Mucosa of descending colon (tissue), 3 donors: ENCODE measurements around the gene AEBP1. TPM values are rescaled to one million over a fixed set of nuclear protein-coding genes. Genes with fewer than 3 reads are reported as not detected.

Experiments used
- ATAC-seq: fragments of 200-7000 bp; cut with Tn5 transposase; one replicate; pipeline ENCODE4 v1.9.1; 2020; ENCODE audit warnings: mild to moderate bottlenecking, moderate library complexity
- DNase-seq, 3 donors: peaks; one replicate each; pipeline ENCODE4 v3.0.0-alpha.2; 2020
- H3K36me3 ChIP-seq: fragments of 200-600 bp; one replicate; pipeline ENCODE4 v1.8.0; 2021; ENCODE audit warnings: low read depth, mild to moderate bottlenecking
- H3K4me1 ChIP-seq: fragments of 200-600 bp; one replicate; pipeline ENCODE4 v1.8.0; 2021; ENCODE audit warnings: low read depth, mild to moderate bottlenecking
- H3K4me3 ChIP-seq: fragments of 200-600 bp; one replicate; pipeline ENCODE4 v1.8.0; 2021; ENCODE audit warnings: mild to moderate bottlenecking
- H3K9me3 ChIP-seq: fragments of 200-600 bp; one replicate; pipeline ENCODE4 v1.8.0; 2021; ENCODE audit warnings: mild to moderate bottlenecking
- CTCF ChIP-seq: fragments of 200-600 bp; IDR thresholded peaks from one replicate; pipeline ENCODE4 v1.8.0; 2022; ENCODE audit warnings: antibody characterized with exemption, mild to moderate bottlenecking
- intact Hi-C, 2 donors: fragments of 100-400 bp; cut with DNase I in 1 of 2; cut with micrococcal nuclease in 1 of 2; formaldehyde crosslinking; loops; one replicate each; pipeline versions ENCODE4 v1.11.0 to v1.11.1; 2022; cut with DNase I, micrococcal nuclease
- long read RNA-seq, 2 donors: library from polyadenylated mRNA; unstranded; transcript quantifications; one replicate each; pipeline ENCODE4 v2.0.0, GENCODE V29; 2019 to 2021
- total RNA-seq, 3 donors: library from RNA; stranded (reverse); fragmentation: NEBNext Ultra II Directional in 2 of 3; extraction: Animal tissue kit (Norgen Biotek cat#: 25700) in 2 of 3; gene quantifications; one replicate each; pipeline versions ENCODE4 v1.2.1 to v1.2.4, GENCODE V29; 2021 to 2023
- donor health status: DM: no; HTN: no; CAD: no; lungs with moderate emphysema.
- donor health status: DM: no; HTN: no; CAD: no.
- donor health status: DM: no; HTN: yes; CAD: no.

AEBP1 gene
- 100 to 1,000 TPM in 1 of 3 donors, 10 to 100 TPM in 2; 14.1 to 130 (median 42.2) TPM for total RNA-seq
- long read RNA-seq, donor 1, full-length matches to known transcripts = 75 of 144 reads
- long read RNA-seq, donor 1, partial matches to known transcripts = 46 of 144 reads
- long read RNA-seq, donor 1, other reads (novel, unspliced or antisense) = 23 of 144 reads
- long read RNA-seq, donor 2, full-length matches to known transcripts = 1 of 8 reads
- long read RNA-seq, donor 2, partial matches to known transcripts = 7 of 8 reads
- long read RNA-seq, donor 2, other reads (novel, unspliced or antisense) = 0 of 8 reads

- Histone ChIP-seq H3K9me3 (no peaks in the 10 kb centered on the region), H3K4me3 (peak within 1 kb of the TSS; percentile 11), H3K4me1 (no peaks in the 10 kb centered on the region), H3K36me3 (no peaks in the 10 kb centered on the region)
- TF ChIP-seq CTCF = no peak
- DNase-seq (peak in 2 of 3 donors; percentile 37 to 59), ATAC-seq (peak; percentile 29)
- intact Hi-C loops = no loop called here
Measured at GRCh38 chr7:44103923-44104859, at the start of gene AEBP1. Gene AEBP1, plus strand, starts transcription at chr7:44104345. Its CDS starts 321 bp downstream, at chr7:44104666.

DNA sequence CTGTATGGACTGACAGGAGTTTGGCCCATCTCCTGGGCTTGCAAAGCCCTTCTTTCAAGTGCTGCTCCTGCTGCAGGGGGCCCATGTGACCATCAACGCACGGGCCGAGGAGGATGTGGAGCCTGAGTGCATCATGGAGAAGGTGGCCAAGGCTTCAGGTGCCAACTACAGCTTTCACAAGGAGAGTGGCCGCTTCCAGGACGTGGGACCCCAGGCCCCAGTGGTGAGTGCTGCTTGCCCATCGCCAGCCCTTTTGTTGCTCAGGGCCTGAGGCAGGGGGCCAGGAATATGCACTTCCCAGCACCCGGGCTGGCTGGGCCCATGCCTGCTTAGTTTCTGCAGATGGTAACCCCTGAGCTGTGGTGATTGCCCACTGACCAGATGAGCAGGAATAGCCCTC, 47.5 kb upstream of the AEBP1 start:
- Histone ChIP-seq H3K36me3 (peaks cover 24% of the 10 kb centered on the region), H3K4me1 (no peaks in the 10 kb centered on the region), H3K4me3 (no peak overlapping the region), H3K9me3 (no peaks in the 10 kb centered on the region)
- TF ChIP-seq CTCF = no peak
- ATAC-seq = no peak
- intact Hi-C loops = no loop called here
- no peak for DNase-seq

DNA sequence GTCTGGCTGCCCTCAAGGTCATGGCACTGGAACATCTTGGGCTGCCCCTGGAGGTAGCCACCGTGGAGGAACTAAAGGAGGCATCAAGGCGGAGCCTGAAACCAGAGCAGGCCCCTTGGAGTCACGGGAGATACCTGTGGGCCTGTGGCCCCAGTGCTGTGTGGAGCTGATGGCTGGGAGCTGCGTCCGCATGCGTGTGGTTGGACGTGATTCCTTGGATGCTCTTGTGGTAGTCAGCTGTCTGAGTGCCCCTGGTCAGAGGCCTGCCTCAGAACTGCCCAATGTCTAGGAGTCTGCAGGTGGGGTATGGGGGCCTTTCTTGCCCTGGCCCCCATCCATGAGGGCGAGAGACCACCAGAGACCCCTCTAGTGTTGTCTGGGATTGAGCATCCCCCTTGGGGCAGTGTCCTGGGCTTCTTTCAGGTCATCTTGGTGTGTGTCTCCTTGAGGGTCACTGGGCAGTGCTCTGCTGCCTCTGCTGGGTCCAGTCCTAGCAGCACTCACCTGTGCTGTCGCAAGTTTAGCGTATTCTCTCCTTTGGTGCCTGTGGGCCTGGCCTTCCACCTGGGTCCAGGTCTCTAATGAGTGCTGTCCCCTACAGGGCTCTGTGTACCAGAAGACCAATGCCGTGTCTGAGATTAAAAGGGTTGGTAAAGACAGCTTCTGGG, 46.8 kb upstream of the AEBP1 start:
- peaks cover 24% of the 10 kb centered on the region for H3K36me3 ChIP-seq
- no peaks in the 10 kb centered on the region for H3K4me1 ChIP-seq
- no peak overlapping the region for H3K4me3 ChIP-seq
- intact Hi-C loops = no loop called here
- no peak for DNase-seq
- no peak for TF ChIP-seq CTCF
- H3K9me3 ChIP-seq = no peaks in the 10 kb centered on the region
- ATAC-seq = no peak

DNA sequence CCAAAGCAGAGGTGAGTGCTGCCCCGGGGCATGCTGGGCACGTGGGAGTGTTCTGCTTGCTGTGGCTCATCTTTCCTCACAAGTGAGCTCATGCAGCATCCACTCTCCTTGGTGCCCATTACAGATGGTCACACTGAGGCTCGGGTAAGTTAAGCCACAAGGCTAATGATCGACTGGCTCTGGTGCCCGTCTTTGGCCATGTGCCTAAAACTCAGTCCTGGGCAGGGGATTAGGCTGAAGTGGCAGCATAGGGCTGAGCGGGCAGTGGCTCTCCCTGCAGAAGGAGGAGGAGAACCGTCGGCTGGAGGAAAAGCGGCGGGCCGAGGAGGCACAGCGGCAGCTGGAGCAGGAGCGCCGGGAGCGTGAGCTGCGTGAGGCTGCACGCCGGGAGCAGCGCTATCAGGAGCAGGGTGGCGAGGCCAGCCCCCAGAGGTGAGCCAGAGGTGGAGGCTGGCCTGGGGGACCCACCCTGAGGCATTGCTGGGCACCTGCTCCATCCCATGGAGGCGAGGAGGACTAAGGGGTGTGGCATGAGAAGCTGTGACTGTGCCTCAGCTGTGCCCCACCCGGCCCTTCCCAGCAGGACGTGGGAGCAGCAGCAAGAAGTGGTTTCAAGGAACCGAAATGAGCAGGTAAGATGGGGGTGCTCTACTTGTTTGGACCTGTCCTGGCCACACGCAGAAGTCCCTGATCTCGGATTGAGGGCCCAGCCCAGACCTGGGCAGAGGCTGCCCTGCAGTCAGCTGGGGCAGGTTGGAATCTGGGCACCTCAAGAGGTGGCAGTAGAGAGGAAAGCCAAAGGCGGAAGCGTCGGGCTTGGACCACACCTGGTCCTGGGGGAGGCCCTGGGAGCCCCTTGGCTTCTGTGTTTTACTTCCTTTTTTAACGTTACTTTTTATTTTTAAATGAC, 46.0 kb upstream of the AEBP1 start:
- Histone ChIP-seq H3K4me1 (no peaks in the 10 kb centered on the region), H3K36me3 (peaks cover 24% of the 10 kb centered on the region), H3K9me3 (no peaks in the 10 kb centered on the region), H3K4me3 (no peak overlapping the region)
- ATAC-seq = peak; percentile 20
- peak in 1 of 3 donors; percentile 23 for DNase-seq
- intact Hi-C loops = no loop called here
- TF ChIP-seq CTCF = no peak

GRCh38 chr7:44058759-44059218, 45.4 kb upstream of the AEBP1 start:
- intact Hi-C loops = no loop called here
- DNase-seq (no peak), ATAC-seq (no peak)
- no peaks in the 10 kb centered on the region for H3K9me3 ChIP-seq
- H3K4me1 ChIP-seq = no peaks in the 10 kb centered on the region
- TF ChIP-seq CTCF = no peak
- H3K4me3 ChIP-seq = no peak overlapping the region
- H3K36me3 ChIP-seq = peaks cover 24% of the 10 kb centered on the region
